Fibroblast of skin of back (primary cell): ENCODE measurements around the gene ABRACL.

Experiments
- DNase-seq: peaks from one replicate; pipeline ENCODE4 v3.0.0-alpha.2; 2013

ABRACL gene

DNA sequence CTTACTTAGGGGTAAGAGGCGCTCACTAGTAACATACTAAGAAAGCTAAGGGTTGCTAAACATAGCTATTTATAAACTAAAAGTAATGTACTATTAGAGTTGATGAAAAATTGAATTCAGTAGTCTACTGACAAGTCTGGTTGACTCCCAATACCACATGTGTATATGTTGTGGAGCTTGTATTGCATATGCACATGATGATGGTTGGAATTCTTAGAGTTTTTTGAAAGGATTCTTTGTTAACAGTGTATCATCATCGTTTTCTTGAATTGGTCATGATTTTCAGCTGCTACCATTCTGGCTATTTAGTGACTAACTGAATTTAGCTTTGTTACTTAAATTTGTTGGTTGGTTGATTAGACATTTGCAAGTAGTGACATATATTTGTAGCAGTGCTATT lies 27.2 kb downstream of the ABRACL start:
- DNase-seq: no peak

DNA sequence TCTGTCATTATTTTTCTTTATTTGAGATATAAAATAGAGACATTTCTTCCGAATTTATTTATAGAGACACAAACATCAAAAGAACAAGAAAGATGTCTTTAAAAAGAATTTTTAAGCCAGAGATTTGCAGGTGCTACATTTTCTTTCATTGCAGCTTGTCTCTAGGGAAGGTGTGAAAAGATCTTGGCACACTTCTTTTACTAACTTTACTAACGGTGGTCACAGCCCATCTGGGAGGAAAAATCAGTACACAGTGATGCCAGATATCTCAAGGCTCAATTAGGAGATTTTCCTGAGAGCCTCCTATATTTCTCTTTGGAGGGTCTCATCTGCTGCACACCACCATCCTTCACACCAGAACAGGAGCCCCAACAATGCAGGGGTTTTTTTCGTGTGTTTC lies 29.5 kb downstream of the ABRACL start:
- no peak for DNase-seq

DNA sequence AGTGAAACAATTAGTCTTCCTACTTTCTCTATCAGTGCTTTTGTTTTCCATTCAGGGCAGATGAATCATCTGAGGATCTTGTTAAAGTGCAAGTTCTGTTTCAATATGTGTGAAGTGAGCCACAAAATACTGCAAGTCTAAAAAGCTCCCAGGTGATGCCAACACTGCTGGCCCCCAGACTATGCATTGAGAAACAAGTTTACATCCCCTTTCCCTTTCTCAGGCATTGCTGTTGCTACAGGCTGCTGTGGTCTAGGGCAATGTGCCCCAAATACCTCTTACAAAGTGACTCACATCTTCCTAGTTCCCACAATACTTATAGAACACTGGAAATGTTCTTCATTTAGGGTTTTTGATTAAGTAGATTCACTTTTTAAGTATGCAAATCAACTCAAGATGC lies 31.8 kb downstream of the ABRACL start:
- DNase-seq: peak; percentile 66

DNA sequence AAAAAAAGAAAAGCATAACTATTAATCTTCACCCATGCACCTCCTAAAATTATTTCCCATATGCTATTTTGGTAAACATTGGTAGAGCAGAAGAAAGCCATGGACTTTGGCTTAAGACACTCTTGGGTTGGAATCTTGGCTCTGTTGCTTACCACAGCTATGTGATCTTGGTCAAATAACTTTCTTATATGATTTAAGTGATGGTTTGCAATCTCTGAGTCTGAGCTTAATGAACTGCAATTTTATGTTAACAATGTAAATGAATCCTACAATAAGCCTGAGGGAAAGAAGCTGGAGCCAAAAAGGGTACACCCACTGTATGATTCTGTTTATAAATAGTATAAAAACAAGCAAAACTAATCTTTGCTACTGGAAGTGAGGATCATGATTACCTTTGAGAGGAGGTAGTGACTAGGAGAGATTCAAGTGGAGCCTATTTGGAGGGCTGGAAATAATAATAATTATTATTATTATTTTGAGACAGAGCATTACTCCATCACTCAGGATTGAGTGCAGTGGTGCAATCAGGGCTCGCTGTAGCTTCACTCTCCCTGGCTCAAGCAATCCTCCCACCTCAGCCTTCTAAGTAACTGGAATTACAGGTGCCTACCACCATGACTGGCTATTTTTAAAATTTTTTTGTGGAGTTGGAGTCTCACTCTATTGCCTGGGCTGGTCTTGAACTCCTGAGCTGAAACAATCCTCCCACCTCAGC lies 34.5 kb downstream of the ABRACL start:
- no peak for DNase-seq

DNA sequence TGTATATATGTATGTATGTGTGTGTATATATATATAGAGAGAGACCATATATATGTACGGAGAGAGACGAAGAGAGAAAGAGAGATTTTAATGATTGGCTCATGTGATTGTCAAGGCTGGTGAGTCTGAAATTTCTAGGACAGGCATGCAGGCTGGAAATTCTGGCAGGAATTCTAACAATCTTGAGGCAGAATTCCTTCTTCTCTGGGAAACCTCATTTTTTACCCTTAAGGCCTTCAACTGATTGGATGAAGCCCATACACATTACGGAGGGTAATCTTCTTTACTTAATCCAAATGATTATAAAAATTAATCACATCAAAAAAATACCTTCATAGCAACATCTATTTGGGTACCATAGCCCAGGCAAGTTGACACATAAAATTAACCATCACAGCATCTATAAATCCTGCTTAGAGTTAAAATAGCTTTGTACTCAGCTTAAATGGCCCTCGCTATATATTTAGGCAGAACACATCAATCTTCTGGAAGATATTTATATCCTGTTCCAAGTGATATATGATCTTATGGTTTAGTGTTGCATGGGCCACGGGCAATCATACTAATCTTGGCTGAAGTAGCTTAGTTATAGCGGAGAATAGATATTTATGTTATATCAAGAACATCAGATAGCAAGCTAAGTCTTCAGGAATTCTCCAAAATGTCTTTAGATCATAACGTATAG lies 36.6 kb downstream of the ABRACL start:
- DNase-seq: no peak

DNA sequence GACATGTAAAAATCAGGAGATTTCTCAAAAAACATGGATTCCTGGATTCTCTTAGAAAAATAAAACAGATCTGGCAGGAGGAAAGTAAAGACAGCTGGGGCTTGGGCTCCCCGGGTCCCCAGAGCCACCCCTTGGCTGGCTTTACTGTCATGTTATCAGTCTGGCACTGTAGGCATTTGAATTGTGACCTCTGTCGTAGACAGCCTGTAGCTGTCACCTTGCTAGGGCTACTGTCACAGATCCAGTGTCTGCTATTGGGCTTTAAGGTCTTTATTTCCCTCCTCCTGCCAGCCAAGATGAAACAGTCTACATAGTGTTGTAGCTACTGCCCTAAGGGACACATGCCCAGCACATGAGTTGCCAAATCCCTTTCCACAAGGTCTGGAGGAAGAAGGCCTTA lies 37.5 kb downstream of the ABRACL start:
- no peak for DNase-seq

DNA sequence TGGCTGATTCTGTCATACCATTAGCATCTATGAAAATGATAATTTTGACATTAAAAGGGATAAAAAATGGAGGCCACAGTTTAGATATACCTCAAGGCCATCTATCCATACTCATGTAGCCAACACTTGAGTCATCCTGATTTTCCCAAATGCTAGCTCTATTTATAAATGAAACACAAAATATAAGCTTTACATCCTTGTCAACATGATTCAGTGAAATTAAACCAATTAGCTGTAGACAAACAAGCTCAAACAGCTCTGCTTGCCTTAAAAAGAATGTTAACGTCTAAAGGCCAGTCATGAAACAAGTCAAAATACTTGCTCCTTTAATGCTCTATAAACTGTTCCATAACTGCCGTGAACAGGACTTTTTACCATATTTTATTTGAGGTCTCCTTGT lies 40.3 kb downstream of the ABRACL start:
- no peak for DNase-seq

DNA sequence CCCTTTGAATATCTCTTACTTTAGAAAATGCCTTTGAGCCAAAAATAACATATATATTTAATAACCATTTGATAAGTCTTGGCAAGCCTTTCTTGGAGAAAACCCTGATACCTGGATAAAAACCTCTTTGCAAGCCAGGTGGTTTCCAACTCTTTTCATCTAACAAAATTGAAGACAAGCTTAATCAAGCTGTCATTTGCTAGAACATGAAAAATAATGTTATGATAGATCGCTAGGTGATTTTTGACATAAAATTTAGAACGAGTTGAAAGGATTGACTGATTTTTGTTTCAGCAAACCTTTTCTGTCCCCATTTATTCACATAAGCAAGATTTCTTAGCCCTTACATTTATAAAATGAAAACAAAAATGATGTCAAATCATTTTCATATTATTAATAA lies 44.6 kb downstream of the ABRACL start:
- DNase-seq: no peak

DNA sequence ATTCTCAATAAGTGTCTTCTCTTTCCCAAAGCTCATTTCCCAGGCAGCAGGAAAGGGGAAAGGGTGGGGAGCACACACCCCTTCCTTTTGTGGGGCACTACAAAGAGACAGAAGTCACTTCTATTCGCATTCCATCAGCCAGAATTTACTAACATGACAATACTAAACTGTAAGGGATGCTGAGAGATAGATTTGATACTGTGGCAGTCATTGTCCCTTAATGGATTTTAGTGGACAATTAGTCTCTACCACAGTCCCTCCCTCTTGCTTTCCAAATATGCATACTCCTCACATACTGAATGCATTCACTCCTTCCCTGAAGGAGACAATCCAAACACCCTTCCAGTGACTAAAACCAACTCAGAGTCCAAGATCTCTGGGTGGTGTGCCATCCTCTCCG lies 50.5 kb downstream of the ABRACL start:
- DNase-seq: no peak

DNA sequence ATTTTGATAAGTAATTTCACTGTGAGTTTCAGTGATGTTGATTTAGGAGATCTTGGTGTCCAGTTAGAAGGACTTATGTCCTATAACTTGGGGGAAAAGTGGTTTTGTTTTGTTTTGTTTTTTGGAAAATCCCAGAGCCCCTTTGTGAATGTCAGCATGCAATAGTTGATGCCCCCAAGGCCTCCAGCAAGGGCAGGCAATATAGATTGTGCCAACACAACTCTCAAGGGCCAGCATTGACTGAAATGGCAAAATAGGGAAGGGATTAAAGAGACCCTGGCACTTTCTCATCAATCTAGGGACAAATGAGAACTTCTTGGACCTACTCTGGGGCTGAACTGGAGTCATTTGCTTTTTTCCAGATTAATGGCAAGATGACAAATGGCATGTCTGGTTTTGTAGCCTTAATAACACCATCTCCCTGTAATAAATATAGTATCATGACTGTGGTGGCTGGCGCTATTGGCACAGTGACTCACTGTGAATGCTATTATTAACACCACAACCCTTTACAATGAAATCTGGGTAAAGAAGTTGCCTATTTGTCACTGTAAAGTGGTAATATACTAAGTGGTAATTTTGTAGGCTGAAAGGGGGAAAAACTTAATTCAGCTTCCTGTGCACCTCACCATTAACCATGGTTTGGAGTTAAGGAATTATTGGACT lies 51.8 kb downstream of the ABRACL start:
- DNase-seq: peak; percentile 46

DNA sequence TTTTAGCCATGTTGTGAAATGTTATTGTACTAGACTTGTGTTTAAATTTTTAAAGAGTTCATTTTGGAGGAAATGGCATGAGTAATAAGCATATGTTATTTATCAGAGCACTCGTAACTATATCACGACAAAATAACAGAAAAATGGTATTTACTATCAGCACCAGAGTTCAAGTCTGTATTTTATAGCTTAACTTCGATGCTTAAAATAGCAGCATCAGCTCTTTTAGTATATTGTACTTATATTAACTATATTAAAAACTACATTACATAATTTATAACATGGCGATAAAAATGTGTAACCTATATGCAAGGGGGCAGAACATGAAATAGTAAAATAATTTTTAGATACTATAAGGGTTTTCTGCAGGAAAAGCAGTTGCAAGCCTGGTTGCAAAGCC lies 52.9 kb downstream of the ABRACL start:
- no peak for DNase-seq

DNA sequence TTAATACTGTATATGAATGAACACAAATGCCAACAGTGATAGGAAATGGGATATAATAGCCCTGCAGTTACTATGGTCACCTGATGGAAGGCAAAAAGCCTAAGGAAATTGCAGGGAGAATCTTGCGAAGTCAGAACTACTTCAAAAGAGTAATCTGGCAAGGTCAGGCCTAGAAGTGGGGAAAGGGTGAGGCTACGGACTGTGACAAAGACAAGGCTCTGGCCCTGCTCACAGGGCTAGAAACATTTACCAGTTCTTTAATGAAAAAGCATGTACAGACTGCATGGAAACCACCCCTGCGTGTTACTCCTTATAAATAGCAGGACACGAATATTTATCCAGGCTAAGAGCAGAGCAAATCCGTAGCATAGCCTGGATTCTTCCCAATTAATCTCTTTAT lies 53.8 kb downstream of the ABRACL start:
- DNase-seq: no peak

DNA sequence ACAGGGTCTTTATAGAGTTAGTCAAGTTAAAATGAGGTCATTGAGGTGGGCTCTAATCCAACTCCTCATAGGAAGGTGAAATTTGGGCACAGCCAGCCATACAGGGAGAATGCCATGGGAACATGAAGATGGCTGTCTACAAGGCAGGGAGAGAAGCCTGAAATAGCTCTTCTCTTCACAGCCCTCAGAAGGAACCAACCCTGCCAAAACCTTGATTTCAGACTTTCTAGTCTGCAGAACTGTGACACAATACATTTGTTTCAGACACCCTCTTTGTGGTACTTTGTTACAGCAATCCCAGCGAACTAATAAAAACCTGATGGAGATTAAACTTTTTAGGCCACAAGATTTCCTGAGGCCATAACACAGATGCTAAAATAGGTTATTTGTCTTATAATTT lies 63.3 kb downstream of the ABRACL start:
- no peak for DNase-seq
